GM10266 (cell line): ENCODE measurements around the gene CTCF.

Source experiments
- DNase-seq: peaks from one replicate; pipeline ENCODE4 v3.0.0; 2012; ENCODE audit errors: extremely low spot score
- CTCF ChIP-seq: IDR thresholded peaks from 2 replicates; pipeline ENCODE4 v1.5.1; 2012; ENCODE audit warnings: mild to moderate bottlenecking, low read depth; ENCODE audit not compliant: control insufficient read depth, insufficient read depth; ENCODE audit errors: missing control alignments

Gene CTCF

GRCh38 chr16:67549936-67550335 is 12.4 kb upstream of the CTCF start:
- TF ChIP-seq CTCF = no peak
- DNase-seq = no peak

GRCh38 chr16:67551091-67551490 is 11.2 kb upstream of the CTCF start:
- no peak for DNase-seq
- TF ChIP-seq CTCF = no peak

GRCh38 chr16:67551972-67552371 is 10.4 kb upstream of the CTCF start:
- TF ChIP-seq CTCF = no peak

GRCh38 chr16:67552476-67552875 is 9.8 kb upstream of the CTCF start:
- no peak for DNase-seq
- TF ChIP-seq CTCF = no peak

More at GRCh38 chr16:67551972-67552371, 10.4 kb upstream of the CTCF start:
- no peak for DNase-seq

- DNase-seq = no peak
Measured at GRCh38 chr16:67555795-67556212, 6.5 kb upstream of the CTCF start.

GRCh38 chr16:67558859-67559258 is 3.5 kb upstream of the CTCF start:
- TF ChIP-seq CTCF = no peak
- no peak for DNase-seq

More at GRCh38 chr16:67555795-67556212, 6.5 kb upstream of the CTCF start:
- no peak for TF ChIP-seq CTCF

GRCh38 chr16:67560827-67561342 is 1.4 kb upstream of the CTCF start:
- TF ChIP-seq CTCF = no peak
- DNase-seq = no peak

GRCh38 chr16:67561501-67561823 is 864 bp upstream of the CTCF start:
- DNase-seq = no peak
- TF ChIP-seq CTCF = no peak
